ENCODE measurements around the gene SPTBN5. TPM values are rescaled to one million over a fixed set of nuclear protein-coding genes. Genes with fewer than 3 reads are reported as not detected.

Gene SPTBN5
- total and polyA plus RNA-seq, 5 experiments from 2014 or later, result 0.02 to 0.96 (median 0.81) TPM; not detected in 2

DNA sequence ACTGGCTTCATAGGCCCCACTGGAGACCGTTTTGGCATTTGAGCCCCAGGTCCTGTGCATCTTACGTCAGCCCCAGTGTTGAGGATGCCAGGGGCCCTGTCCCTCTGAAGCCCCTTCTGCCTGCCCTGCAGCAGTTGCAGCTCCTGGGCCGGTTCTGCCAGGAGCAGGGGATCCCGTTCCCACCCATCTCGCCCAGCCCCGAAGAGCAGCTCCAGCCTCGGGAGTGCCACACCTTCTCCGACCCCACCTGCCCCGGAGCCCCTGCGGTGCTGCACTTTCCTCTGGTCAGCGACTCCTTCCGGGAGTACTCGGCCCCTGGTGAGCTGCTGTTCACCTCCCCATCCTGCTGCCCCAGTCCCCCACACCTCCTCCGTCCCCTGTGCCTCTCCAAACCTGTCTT, 46.6 kb downstream of the SPTBN5 start:
- H3K4me1 Mint-ChIP-seq, result peaks cover 0 to 8% (median 2%) of the 10 kb centered on the region in 4 donors
- DNase-seq, result no peak
- peaks cover 0 to 38% (median 8%) of the 10 kb centered on the region in 3 donors for H3K36me3 Mint-ChIP-seq
- H3K27me3 Mint-ChIP-seq, result no peaks in the 10 kb centered on the region
- H3K4me3 Mint-ChIP-seq, result no peak overlapping the region
- H3K27ac Mint-ChIP-seq, result peak overlapping the region in 1 of 10 donors; percentile 11
- no peak for ATAC-seq
- POLR2A ChIA-PET, result no interaction called here
- no peaks in the 10 kb centered on the region for H3K9me3 Mint-ChIP-seq

DNA sequence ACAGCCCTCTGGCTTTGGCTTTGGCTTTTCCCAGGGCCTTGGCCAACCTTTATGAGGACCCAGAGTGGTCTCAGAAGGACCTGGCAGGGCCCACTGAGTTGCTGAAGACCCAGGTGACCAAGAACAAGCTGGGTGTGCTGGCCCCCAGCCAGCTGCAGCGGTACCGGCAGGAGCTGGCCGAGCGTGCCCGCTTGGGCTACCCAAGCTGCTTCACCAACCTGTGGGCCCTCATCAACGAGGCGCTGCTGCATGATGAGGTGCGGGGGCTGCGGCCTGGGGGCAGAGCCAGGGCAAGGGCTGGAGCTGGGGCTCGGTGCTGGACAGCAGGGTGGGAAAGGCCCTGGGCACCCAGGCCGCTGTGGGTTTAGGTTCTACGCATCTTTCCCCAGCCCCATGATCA, 49.0 kb downstream of the SPTBN5 start:
- DNase-seq (no peak), ATAC-seq (no peak)
- H3K27me3 Mint-ChIP-seq, result no peaks in the 10 kb centered on the region
- peaks cover 0 to 8% (median 0%) of the 10 kb centered on the region in 4 donors for H3K4me1 Mint-ChIP-seq
- peak overlapping the region in 1 of 10 donors; percentile 41 for H3K27ac Mint-ChIP-seq
- POLR2A ChIA-PET, result interaction anchor here (0.9 kb wide), 1 partner anchor 9 kb away, joined by 3 read pairs; no protein-coding TSS in a partner anchor
- no peaks in the 10 kb centered on the region for H3K9me3 Mint-ChIP-seq
- H3K36me3 Mint-ChIP-seq, result peaks cover 0 to 38% (median 8%) of the 10 kb centered on the region in 3 donors
- H3K4me3 Mint-ChIP-seq, result no peak overlapping the region

DNA sequence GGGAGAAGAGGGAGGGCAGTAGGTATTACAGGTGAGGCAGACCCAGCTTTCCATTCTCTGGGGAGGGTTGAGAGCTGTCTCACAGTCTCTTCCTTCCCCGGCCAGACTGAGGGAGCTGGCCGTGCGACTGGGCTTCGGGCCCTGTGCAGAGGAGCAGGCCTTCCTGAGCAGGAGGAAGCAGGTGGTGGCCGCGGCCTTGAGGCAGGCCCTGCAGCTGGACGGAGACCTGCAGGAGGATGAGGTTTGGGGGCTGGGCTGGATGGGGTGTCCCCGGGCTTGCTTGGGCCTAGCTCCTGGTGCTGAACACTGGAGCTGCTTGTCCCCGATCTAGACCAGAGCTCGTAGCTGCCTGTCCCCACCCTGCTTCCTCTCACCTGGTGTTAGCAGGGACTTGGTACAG, 50.3 kb downstream of the SPTBN5 start:
- Mint-ChIP-seq H3K36me3 (peaks cover 0 to 35% (median 8%) of the 10 kb centered on the region in 3 donors), H3K27me3 (no peaks in the 10 kb centered on the region), H3K4me3 (no peak overlapping the region), H3K9me3 (no peaks in the 10 kb centered on the region), H3K27ac (peak overlapping the region in 4 of 10 donors; percentile 67 to 85 (median 70)), H3K4me1 (peaks cover 0 to 7% (median 1%) of the 10 kb centered on the region in 4 donors)
- ATAC-seq (no peak), DNase-seq (no peak)
- POLR2A ChIA-PET, result no interaction called here

DNA sequence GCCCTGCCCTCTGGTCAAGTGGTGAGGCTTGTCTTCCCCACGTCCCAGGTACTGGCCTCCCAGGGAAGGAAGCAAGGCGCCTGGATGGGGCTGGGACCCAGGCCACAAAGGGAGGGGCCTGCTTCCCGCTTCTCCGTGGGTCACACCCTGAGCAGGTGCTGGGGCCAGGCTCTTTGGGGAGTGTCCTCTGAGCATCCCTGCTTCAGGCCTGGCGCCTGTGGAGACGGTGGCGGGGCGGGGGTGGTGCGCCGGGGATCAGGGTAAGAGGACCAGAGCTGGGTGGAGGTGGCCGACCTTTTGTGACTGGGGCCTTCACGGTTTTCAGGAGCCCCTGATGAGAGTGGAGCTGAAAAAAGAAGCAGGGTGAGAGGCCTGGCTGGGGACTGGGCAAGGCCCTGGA, 51.6 kb downstream of the SPTBN5 start:
- H3K4me3 Mint-ChIP-seq, result no peak overlapping the region
- H3K9me3 Mint-ChIP-seq, result no peaks in the 10 kb centered on the region
- H3K27me3 Mint-ChIP-seq, result no peaks in the 10 kb centered on the region
- POLR2A ChIA-PET, result no interaction called here
- H3K27ac Mint-ChIP-seq, result peak overlapping the region in 4 of 10 donors; percentile 44 to 80 (median 62)
- H3K36me3 Mint-ChIP-seq, result peaks cover 0 to 27% (median 5%) of the 10 kb centered on the region in 3 donors
- ATAC-seq (no peak), DNase-seq (no peak)
- H3K4me1 Mint-ChIP-seq, result peaks cover 0 to 7% (median 2%) of the 10 kb centered on the region in 4 donors

DNA sequence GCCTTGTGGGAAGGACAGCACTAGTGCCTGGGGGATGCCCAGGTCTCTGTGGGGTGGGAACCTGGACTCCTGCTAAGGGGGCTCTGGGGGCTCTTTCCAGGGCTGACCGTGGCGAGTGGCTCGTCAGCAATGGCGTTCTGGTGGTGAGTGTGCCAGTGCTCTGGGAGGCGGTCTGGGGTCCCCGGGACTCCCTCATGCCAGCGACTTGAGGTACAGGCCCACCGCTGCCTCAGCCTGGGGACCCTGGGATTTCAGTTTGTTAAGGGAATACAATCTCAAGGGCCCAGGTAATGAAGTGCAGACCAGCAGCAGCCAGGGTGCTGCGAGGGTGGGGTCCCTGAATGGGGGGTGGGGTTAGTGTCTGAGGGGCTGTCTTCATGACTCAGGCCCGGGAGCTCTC, 52.7 kb downstream of the SPTBN5 start:
- POLR2A ChIA-PET, result no interaction called here
- H3K36me3 Mint-ChIP-seq, result peaks cover 0 to 25% (median 3%) of the 10 kb centered on the region in 3 donors

DNA sequence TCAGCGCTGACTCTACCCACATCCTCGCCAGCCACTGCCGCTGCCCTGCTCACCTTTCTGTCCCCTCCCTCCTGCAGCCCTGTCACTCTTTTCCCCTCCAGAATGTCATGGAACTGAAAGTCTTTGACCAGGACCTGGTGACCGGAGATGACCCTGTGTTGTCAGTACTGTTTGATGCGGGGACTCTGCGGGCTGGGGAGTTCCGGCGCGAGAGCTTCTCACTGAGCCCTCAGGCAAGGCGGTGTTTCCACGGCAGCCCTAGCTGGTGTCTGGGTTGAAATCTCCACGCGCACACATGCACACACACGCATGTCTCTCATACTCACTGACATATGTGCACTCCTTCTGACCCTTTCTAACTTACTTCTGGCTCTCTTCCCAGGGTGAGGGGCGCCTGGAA, 53.2 kb downstream of the SPTBN5 start:
- ATAC-seq, result no peak
- H3K9me3 Mint-ChIP-seq, result no peaks in the 10 kb centered on the region

More for the DNA sequence above, 52.7 kb downstream of the SPTBN5 start:
- no peak overlapping the region for H3K27ac Mint-ChIP-seq
- no peaks in the 10 kb centered on the region for H3K9me3 Mint-ChIP-seq
- ATAC-seq (no peak), DNase-seq (no peak)
- no peak overlapping the region for H3K4me3 Mint-ChIP-seq
- H3K27me3 Mint-ChIP-seq, result no peaks in the 10 kb centered on the region
- H3K4me1 Mint-ChIP-seq, result peaks cover 0 to 10% (median 2%) of the 10 kb centered on the region in 4 donors

DNA sequence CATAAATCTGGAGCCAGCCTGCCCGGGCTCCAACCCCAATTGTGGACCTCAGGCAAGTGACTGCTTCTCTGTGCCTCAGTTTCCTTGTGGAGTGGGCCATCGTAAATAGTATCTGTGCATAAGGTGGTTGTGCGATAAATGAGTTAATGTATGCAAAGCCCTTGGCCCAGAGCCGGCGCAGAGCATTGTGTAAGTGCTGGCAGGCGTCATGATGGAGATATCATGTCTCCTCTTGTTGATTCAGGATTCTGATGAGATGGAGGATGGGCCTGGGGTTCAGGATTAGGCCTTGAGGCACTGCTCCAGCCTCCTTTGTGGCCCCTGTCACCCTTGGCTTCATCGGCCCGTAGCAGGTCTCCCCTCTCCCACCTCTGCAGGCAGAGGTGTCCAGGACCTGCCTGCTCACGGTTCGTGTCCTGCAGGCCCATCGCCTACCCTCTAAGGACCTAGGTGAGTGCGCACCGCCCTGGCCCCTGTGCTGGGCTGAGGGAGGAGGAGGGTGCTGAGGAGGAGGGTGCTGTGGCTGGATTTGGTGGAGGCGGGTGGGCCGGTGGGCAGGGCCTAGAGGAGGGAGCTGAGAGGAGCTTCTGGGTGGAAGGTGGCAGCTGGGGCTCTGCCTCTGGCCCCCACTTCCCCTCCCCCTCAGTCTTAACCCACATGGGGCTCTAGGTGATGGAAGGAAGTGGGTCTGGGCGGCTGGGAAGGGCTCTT, 53.9 kb downstream of the SPTBN5 start:
- no peak overlapping the region for H3K4me3 Mint-ChIP-seq
- H3K27me3 Mint-ChIP-seq, result no peaks in the 10 kb centered on the region
- DNase-seq (no peak), ATAC-seq (no peak)
- H3K9me3 Mint-ChIP-seq, result no peaks in the 10 kb centered on the region
- POLR2A ChIA-PET, result no interaction called here
- peaks cover 0 to 21% (median 2%) of the 10 kb centered on the region in 3 donors for H3K36me3 Mint-ChIP-seq
- peaks cover 4 to 16% (median 7%) of the 10 kb centered on the region in 4 donors for H3K4me1 Mint-ChIP-seq
- H3K27ac Mint-ChIP-seq, result no peak overlapping the region

More for the DNA sequence above, 53.2 kb downstream of the SPTBN5 start:
- H3K27me3 Mint-ChIP-seq, result no peaks in the 10 kb centered on the region
- peaks cover 0 to 22% (median 2%) of the 10 kb centered on the region in 3 donors for H3K36me3 Mint-ChIP-seq
- POLR2A ChIA-PET, result no interaction called here
- no peak for DNase-seq
- H3K4me1 Mint-ChIP-seq, result peaks cover under 1 to 10% (median 2%) of the 10 kb centered on the region in 4 donors
- H3K4me3 Mint-ChIP-seq, result no peak overlapping the region
- H3K27ac Mint-ChIP-seq, result no peak overlapping the region

DNA sequence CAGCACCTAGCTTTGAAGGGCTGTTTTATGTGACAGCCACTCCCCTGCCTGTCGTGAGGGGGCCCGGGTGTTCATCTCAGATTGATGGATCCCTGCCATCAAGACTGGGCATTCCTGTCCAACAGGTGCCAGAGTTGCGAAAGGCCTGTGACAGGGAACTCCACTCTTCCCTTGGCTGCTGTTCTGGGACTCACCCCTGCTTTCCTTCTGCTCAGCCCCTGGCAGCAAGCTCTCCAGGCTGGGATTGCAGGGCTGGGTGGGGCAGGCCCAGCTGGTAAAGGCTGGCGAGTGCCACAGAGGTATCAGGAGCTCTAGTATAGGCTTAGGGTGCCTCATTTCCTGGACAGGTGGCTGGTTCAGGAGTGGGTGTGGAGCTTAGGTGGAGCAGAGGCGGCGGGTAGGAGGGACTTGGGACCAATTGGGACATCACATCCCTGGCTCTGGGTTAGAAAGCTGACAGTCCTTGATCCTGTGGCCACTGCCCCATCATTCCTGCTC, 55.4 kb downstream of the SPTBN5 start, which contains the start of gene PLA2G4B:
TSS of gene PLA2G4B (plus strand) at position 448 of the 498 bp plus-strand sequence. CDS start 67 bp downstream, outside the sequence.
- Mint-ChIP-seq H3K4me3 (no peak within 1 kb of the TSS), H3K9me3 (no peaks in the 10 kb centered on the region), H3K27ac (peak within 1 kb of the TSS in 3 of 10 donors; percentile 9 to 78 (median 15)), H3K36me3 (peaks cover 0 to 24% (median 2%) of the 10 kb centered on the region in 3 donors), H3K4me1 (peaks cover 9 to 29% (median 13%) of the 10 kb centered on the region in 4 donors), H3K27me3 (no peaks in the 10 kb centered on the region)
- no peak for ATAC-seq
- POLR2A ChIA-PET, result interaction anchor here (1.3 to 1.4 kb wide), 2 partner anchors 9 to 13 kb away, joined by 3 read pairs; no protein-coding TSS in a partner anchor
- no peak for DNase-seq

DNA sequence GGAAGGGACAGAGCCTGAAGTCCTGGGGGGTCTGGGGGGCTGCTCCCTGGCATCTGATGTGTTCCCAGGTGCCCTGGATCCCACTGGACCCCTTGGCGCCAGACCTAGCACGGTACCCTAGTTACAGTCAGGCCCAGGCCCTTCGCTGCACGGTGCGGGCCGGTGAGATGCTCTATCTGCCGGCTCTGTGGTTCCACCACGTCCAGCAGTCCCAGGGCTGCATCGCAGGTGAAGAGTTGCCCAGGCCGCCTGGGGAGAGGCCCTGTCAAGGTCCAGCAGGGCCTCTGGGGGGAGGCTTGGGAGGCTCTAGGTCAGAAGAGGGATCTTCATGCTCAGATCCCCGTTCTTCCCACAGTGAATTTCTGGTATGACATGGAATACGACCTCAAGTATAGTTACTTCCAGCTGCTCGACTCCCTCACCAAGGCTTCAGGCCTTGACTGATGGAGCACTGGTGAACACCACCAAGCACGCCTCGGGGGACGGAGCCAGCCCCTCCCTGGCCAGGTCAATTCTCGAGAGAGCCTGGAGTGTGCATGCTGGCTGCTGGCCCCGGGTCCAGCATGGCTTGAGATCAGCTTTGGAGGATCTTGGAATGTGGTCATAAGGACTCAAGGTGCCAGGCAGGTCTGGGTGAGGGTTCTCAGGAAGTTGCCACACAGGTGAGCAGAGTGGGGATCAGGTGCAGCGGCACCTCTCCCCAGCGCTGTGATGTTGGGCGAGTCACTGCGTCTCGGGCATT, 57.0 kb downstream of the SPTBN5 start:
- no peak overlapping the region for H3K4me3 Mint-ChIP-seq
- ATAC-seq (no peak), DNase-seq (no peak)
- peaks cover 0 to 19% (median 2%) of the 10 kb centered on the region in 3 donors for H3K36me3 Mint-ChIP-seq
- no peaks in the 10 kb centered on the region for H3K9me3 Mint-ChIP-seq
- POLR2A ChIA-PET, result no interaction called here
- H3K27ac Mint-ChIP-seq, result no peak overlapping the region
- peaks cover 20 to 42% (median 25%) of the 10 kb centered on the region in 4 donors for H3K4me1 Mint-ChIP-seq
- no peaks in the 10 kb centered on the region for H3K27me3 Mint-ChIP-seq

DNA sequence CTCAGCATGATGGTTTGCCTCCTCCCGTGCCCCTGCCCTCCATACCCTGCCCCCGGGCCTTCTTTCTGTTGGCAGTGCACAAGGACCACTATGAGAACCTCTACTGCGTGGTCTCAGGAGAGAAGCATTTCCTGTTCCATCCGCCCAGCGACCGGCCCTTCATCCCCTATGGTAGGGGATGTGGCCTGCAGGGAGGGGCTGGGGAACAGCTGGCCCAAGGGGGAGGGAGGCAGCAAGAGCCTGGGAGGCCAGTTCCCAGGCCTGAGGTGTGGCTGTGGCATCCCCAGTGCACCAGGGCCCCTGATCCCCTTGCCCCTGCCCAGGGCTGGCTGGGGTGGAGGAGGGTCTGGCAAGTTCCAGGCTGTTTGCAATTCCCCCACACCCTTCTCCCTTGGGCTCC, 57.8 kb downstream of the SPTBN5 start:
- POLR2A ChIA-PET, result no interaction called here
- no peak overlapping the region for H3K27ac Mint-ChIP-seq
- H3K36me3 Mint-ChIP-seq, result peaks cover 0 to 19% (median 2%) of the 10 kb centered on the region in 3 donors
- H3K27me3 Mint-ChIP-seq, result no peaks in the 10 kb centered on the region
- H3K9me3 Mint-ChIP-seq, result no peaks in the 10 kb centered on the region
- DNase-seq (no peak), ATAC-seq (no peak)
- no peak overlapping the region for H3K4me3 Mint-ChIP-seq
- peaks cover 23 to 50% (median 33%) of the 10 kb centered on the region in 4 donors for H3K4me1 Mint-ChIP-seq

DNA sequence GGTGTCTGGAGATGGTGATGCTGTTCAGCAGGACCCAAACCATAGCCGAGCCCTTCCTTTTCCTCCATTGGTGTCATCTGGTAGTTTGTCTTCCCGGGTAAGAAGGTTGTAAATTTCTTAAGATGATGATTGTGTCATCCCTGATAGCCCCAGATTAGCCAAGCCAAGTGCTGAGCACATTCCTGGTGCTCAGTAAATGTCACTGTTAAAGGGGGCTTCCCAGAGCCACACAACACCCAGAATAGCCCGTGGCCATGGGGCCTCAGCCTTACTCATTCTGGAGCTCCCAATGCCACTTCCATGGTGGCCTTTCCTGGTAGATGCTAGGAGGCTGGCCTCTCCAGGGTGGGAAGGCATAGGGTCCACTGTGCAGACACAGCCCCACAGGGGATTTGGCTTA, 59.8 kb downstream of the SPTBN5 start:
- POLR2A ChIA-PET, result interaction anchor here (1.2 to 1.6 kb wide), 2 partner anchors 59 to 61 kb away, joined by 3 to 4 read pairs; no protein-coding TSS in a partner anchor
- no peak overlapping the region for H3K27ac Mint-ChIP-seq
- no peak overlapping the region for H3K4me3 Mint-ChIP-seq
- DNase-seq (no peak), ATAC-seq (no peak)
- H3K9me3 Mint-ChIP-seq, result no peaks in the 10 kb centered on the region
- peaks cover 0 to 19% (median 2%) of the 10 kb centered on the region in 3 donors for H3K36me3 Mint-ChIP-seq
- peaks cover 25 to 66% (median 49%) of the 10 kb centered on the region in 4 donors for H3K4me1 Mint-ChIP-seq
- H3K27me3 Mint-ChIP-seq, result no peaks in the 10 kb centered on the region

DNA sequence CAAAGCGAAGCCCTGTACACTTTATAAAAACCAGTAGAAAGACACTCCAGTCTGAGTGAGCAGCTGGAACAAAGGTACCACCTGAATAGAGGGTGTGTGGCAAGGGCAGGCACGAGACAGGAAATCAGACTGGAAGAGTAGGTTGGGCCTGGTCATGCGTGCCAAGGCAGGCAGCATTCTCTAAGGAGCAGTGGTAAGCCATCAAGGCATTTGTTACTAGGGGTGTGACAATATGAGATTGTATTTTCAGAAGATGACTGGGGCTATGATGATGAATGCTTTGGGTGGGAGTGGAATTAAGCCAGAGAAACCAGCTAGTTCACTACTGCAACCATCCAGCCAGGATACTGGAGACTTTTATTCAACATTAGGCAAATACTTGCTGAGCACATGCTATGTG, 61.0 kb downstream of the SPTBN5 start:
- no peaks in the 10 kb centered on the region for H3K9me3 Mint-ChIP-seq
- peaks cover 30 to 71% (median 59%) of the 10 kb centered on the region in 4 donors for H3K4me1 Mint-ChIP-seq
- peak overlapping the region in 6 of 10 donors; percentile 2 to 88 (median 31) for H3K27ac Mint-ChIP-seq
- H3K36me3 Mint-ChIP-seq, result peaks cover 0 to 19% (median 2%) of the 10 kb centered on the region in 3 donors
- ATAC-seq, result peak; percentile 12 to 15
- POLR2A ChIA-PET, result interaction anchor here (1.4 kb wide), 2 partner anchors 29 to 62 kb away, joined by 3 to 6 read pairs; no protein-coding TSS in a partner anchor
- peak overlapping the region in 7 of 10 donors; percentile 2 to 68 (median 20) for H3K4me3 Mint-ChIP-seq
- DNase-seq, result peak in 2 of 10 donors; percentile 16 to 18
- no peaks in the 10 kb centered on the region for H3K27me3 Mint-ChIP-seq

Data from naive thymus-derived CD8-positive, alpha-beta T cell (primary cell).